H1 (cell line): ENCODE data around the gene RMND5B. TPM values are rescaled to one million over a fixed set of nuclear protein-coding genes. Genes with fewer than 3 reads are reported as not detected.

Source experiments
- BRCA1 ChIP-seq: IDR thresholded peaks from 2 replicates; pipeline ENCODE4 v1.6.1; 2012; ENCODE audit warnings: low read depth, low read length, improper control_type of control experiment
- CHD2 ChIP-seq: IDR thresholded peaks from 2 replicates; pipeline ENCODE4 v1.6.1; 2012; ENCODE audit warnings: low read length, improper control_type of control experiment
- CTBP2 ChIP-seq: IDR thresholded peaks from 2 replicates; pipeline ENCODE4 v1.7.0; 2011; ENCODE audit warnings: borderline replicate concordance, mild to moderate bottlenecking, moderate library complexity, mixed read lengths, low read length; ENCODE audit not compliant: insufficient read depth, insufficient read length
- EZH2 ChIP-seq: fragments of 200-600 bp; sonication (generic); IDR thresholded peaks from 2 replicates; pipeline ENCODE4 v1.7.1; 2012; ENCODE audit warnings: low read depth, mild to moderate bottlenecking, moderate library complexity, low read length, inconsistent platforms; ENCODE audit not compliant: severe bottlenecking
- JUN ChIP-seq: IDR thresholded peaks from 2 replicates; pipeline ENCODE4 v1.6.1; 2011; ENCODE audit warnings: low read depth, mild to moderate bottlenecking, improper control_type of control experiment, low read length
- KDM4A ChIP-seq: IDR thresholded peaks from one replicate; pipeline ENCODE4 v1.7.1; 2012; ENCODE audit warnings: low read depth, mild to moderate bottlenecking, moderate library complexity, low read length, inconsistent platforms; ENCODE audit not compliant: severe bottlenecking
- RBBP5 ChIP-seq: IDR thresholded peaks from 2 replicates; pipeline ENCODE4 v1.7.1; 2012; ENCODE audit warnings: low read depth, mild to moderate bottlenecking, inconsistent platforms, low read length, moderate library complexity, borderline replicate concordance
- SIX5 ChIP-seq: IDR thresholded peaks from 2 replicates; pipeline ENCODE4 v1.6.1; 2011; ENCODE audit warnings: mild to moderate bottlenecking, low read depth, low read length
- TCF12 ChIP-seq: IDR thresholded peaks from 2 replicates; pipeline ENCODE4 v1.6.1; 2011; ENCODE audit warnings: low read depth, mild to moderate bottlenecking, low read length
- polyA plus RNA-seq, 7 experiments: library from polyadenylated mRNA; depleted of rRNA in 3 of 7; stranded (reverse) in 5 of 7; unstranded in 2 of 7; fragments of >200 nt in 5 of 7; fragments of 200-250 nt in 2 of 7; gene quantifications; 1 replicate in 5 of 7; 2 replicates in 1 of 7; 4 replicates in 1 of 7; pipeline versions ENCODE4 v1.2.1 to v1.2.3, GENCODE V29; 2011 to 2013; ENCODE audit warnings: missing spikeins in 2 of 7, mixed read lengths in 2 of 7
- total RNA-seq: library from RNA; stranded (reverse); fragmentation: NEBNext Ultra II Directional; extraction: Animal tissue kit (Norgen Biotek cat#: 25700); gene quantifications from 2 replicates; pipeline ENCODE4 v1.2.1, GENCODE V29; 2021
- TF ChIP-seq, protein P1 (sequence below): fragments of 300-600 bp; sonication (generic); IDR thresholded peaks from 2 replicates; pipeline ENCODE4 v1.7.1; 2012; ENCODE audit warnings: low read length, moderate library complexity, mild to moderate bottlenecking, inconsistent platforms; ENCODE audit not compliant: insufficient replicate concordance
- TF ChIP-seq, protein P2 (sequence below): IDR thresholded peaks from 2 replicates; pipeline ENCODE4 v1.6.1; 2011; ENCODE audit warnings: low read depth, mild to moderate bottlenecking, low read length; ENCODE audit not compliant: insufficient read depth

The RMND5B gene
- total and polyA plus RNA-seq, 2 of the 8 experiments (the other 6 are each of a cell fraction or from before 2014, with no cell fraction given), result 75.9 to 90.2 TPM

DNA sequence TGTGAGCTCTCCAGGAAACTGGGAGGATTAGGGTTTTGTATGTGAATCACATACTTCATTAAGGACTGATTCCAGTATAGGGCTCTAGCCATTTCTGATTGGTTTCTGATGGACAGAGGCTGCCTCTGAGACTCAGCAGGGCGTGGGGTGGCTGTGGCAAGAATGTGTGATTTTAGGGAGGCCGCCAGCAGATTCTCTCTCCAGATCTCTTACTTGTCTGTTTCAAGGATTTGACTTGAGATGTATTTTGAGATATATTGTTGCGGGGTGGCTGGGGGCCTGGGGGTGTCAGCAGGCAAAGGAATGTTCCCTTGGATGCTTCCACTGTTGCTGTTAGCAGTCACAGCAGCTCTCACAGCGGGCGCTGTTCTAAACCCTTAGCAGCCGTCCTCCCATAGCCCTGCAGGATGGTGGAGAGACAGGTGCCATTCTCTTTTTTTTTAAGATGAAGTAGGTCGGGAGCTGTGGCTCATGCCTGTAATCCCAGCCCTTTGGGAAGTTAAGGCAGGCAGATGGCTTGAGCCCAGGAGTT lies 65.5 kb downstream of the RMND5B start (continued):
- TF ChIP-seq, protein P1, sequence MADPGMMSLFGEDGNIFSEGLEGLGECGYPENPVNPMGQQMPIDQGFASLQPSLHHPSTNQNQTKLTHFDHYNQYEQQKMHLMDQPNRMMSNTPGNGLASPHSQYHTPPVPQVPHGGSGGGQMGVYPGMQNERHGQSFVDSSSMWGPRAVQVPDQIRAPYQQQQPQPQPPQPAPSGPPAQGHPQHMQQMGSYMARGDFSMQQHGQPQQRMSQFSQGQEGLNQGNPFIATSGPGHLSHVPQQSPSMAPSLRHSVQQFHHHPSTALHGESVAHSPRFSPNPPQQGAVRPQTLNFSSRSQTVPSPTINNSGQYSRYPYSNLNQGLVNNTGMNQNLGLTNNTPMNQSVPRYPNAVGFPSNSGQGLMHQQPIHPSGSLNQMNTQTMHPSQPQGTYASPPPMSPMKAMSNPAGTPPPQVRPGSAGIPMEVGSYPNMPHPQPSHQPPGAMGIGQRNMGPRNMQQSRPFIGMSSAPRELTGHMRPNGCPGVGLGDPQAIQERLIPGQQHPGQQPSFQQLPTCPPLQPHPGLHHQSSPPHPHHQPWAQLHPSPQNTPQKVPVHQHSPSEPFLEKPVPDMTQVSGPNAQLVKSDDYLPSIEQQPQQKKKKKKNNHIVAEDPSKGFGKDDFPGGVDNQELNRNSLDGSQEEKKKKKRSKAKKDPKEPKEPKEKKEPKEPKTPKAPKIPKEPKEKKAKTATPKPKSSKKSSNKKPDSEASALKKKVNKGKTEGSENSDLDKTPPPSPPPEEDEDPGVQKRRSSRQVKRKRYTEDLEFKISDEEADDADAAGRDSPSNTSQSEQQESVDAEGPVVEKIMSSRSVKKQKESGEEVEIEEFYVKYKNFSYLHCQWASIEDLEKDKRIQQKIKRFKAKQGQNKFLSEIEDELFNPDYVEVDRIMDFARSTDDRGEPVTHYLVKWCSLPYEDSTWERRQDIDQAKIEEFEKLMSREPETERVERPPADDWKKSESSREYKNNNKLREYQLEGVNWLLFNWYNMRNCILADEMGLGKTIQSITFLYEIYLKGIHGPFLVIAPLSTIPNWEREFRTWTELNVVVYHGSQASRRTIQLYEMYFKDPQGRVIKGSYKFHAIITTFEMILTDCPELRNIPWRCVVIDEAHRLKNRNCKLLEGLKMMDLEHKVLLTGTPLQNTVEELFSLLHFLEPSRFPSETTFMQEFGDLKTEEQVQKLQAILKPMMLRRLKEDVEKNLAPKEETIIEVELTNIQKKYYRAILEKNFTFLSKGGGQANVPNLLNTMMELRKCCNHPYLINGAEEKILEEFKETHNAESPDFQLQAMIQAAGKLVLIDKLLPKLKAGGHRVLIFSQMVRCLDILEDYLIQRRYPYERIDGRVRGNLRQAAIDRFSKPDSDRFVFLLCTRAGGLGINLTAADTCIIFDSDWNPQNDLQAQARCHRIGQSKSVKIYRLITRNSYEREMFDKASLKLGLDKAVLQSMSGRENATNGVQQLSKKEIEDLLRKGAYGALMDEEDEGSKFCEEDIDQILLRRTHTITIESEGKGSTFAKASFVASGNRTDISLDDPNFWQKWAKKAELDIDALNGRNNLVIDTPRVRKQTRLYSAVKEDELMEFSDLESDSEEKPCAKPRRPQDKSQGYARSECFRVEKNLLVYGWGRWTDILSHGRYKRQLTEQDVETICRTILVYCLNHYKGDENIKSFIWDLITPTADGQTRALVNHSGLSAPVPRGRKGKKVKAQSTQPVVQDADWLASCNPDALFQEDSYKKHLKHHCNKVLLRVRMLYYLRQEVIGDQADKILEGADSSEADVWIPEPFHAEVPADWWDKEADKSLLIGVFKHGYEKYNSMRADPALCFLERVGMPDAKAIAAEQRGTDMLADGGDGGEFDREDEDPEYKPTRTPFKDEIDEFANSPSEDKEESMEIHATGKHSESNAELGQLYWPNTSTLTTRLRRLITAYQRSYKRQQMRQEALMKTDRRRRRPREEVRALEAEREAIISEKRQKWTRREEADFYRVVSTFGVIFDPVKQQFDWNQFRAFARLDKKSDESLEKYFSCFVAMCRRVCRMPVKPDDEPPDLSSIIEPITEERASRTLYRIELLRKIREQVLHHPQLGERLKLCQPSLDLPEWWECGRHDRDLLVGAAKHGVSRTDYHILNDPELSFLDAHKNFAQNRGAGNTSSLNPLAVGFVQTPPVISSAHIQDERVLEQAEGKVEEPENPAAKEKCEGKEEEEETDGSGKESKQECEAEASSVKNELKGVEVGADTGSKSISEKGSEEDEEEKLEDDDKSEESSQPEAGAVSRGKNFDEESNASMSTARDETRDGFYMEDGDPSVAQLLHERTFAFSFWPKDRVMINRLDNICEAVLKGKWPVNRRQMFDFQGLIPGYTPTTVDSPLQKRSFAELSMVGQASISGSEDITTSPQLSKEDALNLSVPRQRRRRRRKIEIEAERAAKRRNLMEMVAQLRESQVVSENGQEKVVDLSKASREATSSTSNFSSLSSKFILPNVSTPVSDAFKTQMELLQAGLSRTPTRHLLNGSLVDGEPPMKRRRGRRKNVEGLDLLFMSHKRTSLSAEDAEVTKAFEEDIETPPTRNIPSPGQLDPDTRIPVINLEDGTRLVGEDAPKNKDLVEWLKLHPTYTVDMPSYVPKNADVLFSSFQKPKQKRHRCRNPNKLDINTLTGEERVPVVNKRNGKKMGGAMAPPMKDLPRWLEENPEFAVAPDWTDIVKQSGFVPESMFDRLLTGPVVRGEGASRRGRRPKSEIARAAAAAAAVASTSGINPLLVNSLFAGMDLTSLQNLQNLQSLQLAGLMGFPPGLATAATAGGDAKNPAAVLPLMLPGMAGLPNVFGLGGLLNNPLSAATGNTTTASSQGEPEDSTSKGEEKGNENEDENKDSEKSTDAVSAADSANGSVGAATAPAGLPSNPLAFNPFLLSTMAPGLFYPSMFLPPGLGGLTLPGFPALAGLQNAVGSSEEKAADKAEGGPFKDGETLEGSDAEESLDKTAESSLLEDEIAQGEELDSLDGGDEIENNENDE, result no peak
- TF ChIP-seq TCF12, result no peak
- TF ChIP-seq RBBP5, result no peak
- TF ChIP-seq JUN, result no peak
- TF ChIP-seq KDM4A, result no peak
- TF ChIP-seq SIX5, result no peak
- TF ChIP-seq BRCA1, result no peak
- TF ChIP-seq CTBP2, result no peak
- no peak for TF ChIP-seq CHD2
- TF ChIP-seq EZH2, result no peak
- TF ChIP-seq, protein P2, sequence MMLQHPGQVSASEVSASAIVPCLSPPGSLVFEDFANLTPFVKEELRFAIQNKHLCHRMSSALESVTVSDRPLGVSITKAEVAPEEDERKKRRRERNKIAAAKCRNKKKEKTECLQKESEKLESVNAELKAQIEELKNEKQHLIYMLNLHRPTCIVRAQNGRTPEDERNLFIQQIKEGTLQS, result no peak
